Activated CD8-positive, alpha-beta memory T cell treated with anti-CD3 and anti-CD28 coated beads, Interleukin-2, amount 50 U/mL, for 4 hours (primary cell): ENCODE data around the gene RIPK1.
"Not testable (repeated sequence)": the region's sequence is repeated elsewhere in the genome, so short reads cannot be mapped to it uniquely, and the experiment has no call there.

Experiments used
- DNase-seq: peaks from one replicate; pipeline ENCODE4 v3.0.0-alpha.2; 2020

Gene RIPK1

GRCh38 chr6:3046295-3046694, 22.0 kb upstream of the RIPK1 start:
- no peak for DNase-seq

- not testable (repeated sequence) for DNase-seq
Observed at GRCh38 chr6:3048009-3048408, 20.3 kb upstream of the RIPK1 start.

GRCh38 chr6:3052481-3053230, 15.6 kb upstream of the RIPK1 start:
- DNase-seq: no peak

GRCh38 chr6:3053231-3053508, 15.1 kb upstream of the RIPK1 start:
- DNase-seq: no peak

- DNase-seq: not testable (repeated sequence)
Observed at GRCh38 chr6:3054229-3055157, 13.8 kb upstream of the RIPK1 start.

GRCh38 chr6:3055158-3055499, 13.2 kb upstream of the RIPK1 start:
- not testable (repeated sequence) for DNase-seq

GRCh38 chr6:3057063-3057770, 11.1 kb upstream of the RIPK1 start:
- DNase-seq: no peak

- no peak for DNase-seq
Observed at GRCh38 chr6:3058957-3059356, 9.3 kb upstream of the RIPK1 start.

- DNase-seq: not testable (repeated sequence)
Observed at GRCh38 chr6:3060092-3060491, 8.2 kb upstream of the RIPK1 start.

- DNase-seq: no peak
Observed at GRCh38 chr6:3061501-3061941, 6.8 kb upstream of the RIPK1 start.

GRCh38 chr6:3063340-3063732, 5.0 kb upstream of the RIPK1 start:
- DNase-seq: not testable (repeated sequence)

GRCh38 chr6:3063733-3064700, 4.3 kb upstream of the RIPK1 start:
- DNase-seq: peak; percentile 90

GRCh38 chr6:3071568-3071967, 3.3 kb downstream of the RIPK1 start:
- no peak for DNase-seq

- no peak for DNase-seq
Observed at GRCh38 chr6:3072798-3073197, 4.5 kb downstream of the RIPK1 start.

GRCh38 chr6:3073382-3073781, 5.1 kb downstream of the RIPK1 start:
- no peak for DNase-seq

- no peak for DNase-seq
Observed at GRCh38 chr6:3075772-3076113, 7.4 kb downstream of the RIPK1 start.

GRCh38 chr6:3076320-3076719, 8.0 kb downstream of the RIPK1 start:
- DNase-seq: no peak

GRCh38 chr6:3077430-3077829, 9.1 kb downstream of the RIPK1 start:
- DNase-seq: no peak

GRCh38 chr6:3078952-3079351, 10.7 kb downstream of the RIPK1 start:
- DNase-seq: not testable (repeated sequence)

- no peak for DNase-seq
Observed at GRCh38 chr6:3079682-3080081, 11.4 kb downstream of the RIPK1 start.

GRCh38 chr6:3081960-3082359, 13.7 kb downstream of the RIPK1 start:
- DNase-seq: no peak

GRCh38 chr6:3085074-3085473, 16.8 kb downstream of the RIPK1 start:
- no peak for DNase-seq
